Measurements from ENCODE around the gene POU2F2.

- TF ChIP-seq CTCF (IDR thresholded peaks at IDR 0.05; ENCODE audit: extremely low read depth in 1 of 2, insufficient read depth in 1 of 2, low read depth in 1 of 2, low read length in 2 of 2) (no peak), POLR2AphosphoS5 (IDR thresholded peaks at IDR 0.05; ENCODE audit: insufficient read depth, low read depth, low read length) (no peak), GATA2 (IDR thresholded peaks at IDR 0.05; ENCODE audit: insufficient read depth, insufficient read length, low read depth, low read length) (no peak)
Measured at GRCh38 chr19:42174188-42174587, 41.9 kb upstream of the POU2F2 start.
